Embryonic facial prominence (tissue), 1 donor: ENCODE results near the gene SEC14L5.

Source experiments
- DNase-seq: peaks from one replicate; pipeline ENCODE4 v3.0.0-alpha.2; 2016; ENCODE audit errors: extremely low spot score

Gene SEC14L5

GRCh38 chr16:4957720-4958509, at the start of gene SEC14L5:
Gene SEC14L5, plus strand, starts transcription at chr16:4958330. Its CDS starts 994 bp downstream, at chr16:4959324.
- peak; percentile 82 for DNase-seq

GRCh38 chr16:4908854-4909401, 49.2 kb upstream of the SEC14L5 start:
- DNase-seq = no peak

GRCh38 chr16:4909825-4910224, 48.3 kb upstream of the SEC14L5 start:
- no peak for DNase-seq

GRCh38 chr16:4910828-4911227, 47.3 kb upstream of the SEC14L5 start:
- DNase-seq = no peak

- DNase-seq = no peak
These were observed 46.2 kb upstream of the SEC14L5 start for GRCh38 chr16:4911970-4912386.

- no peak for DNase-seq
These were observed 44.9 kb upstream of the SEC14L5 start for GRCh38 chr16:4913130-4913773.

GRCh38 chr16:4913774-4914525, 44.2 kb upstream of the SEC14L5 start:
- no peak for DNase-seq

- no peak for DNase-seq
These were observed 43.5 kb upstream of the SEC14L5 start for GRCh38 chr16:4914528-4915225.

GRCh38 chr16:4915226-4915761, 42.8 kb upstream of the SEC14L5 start:
- no peak for DNase-seq

GRCh38 chr16:4917117-4917516, 41.0 kb upstream of the SEC14L5 start:
- no peak for DNase-seq

- DNase-seq = no peak
These were observed 39.3 kb upstream of the SEC14L5 start for GRCh38 chr16:4918781-4919251.

- no peak for DNase-seq
These were observed 37.3 kb upstream of the SEC14L5 start for GRCh38 chr16:4920826-4921225.

GRCh38 chr16:4922721-4923342, 35.3 kb upstream of the SEC14L5 start:
- DNase-seq = no peak

- no peak for DNase-seq
These were observed 34.3 kb upstream of the SEC14L5 start for GRCh38 chr16:4923853-4924252.

GRCh38 chr16:4924593-4925292, 33.4 kb upstream of the SEC14L5 start:
- no peak for DNase-seq

- no peak for DNase-seq
These were observed 32.9 kb upstream of the SEC14L5 start for GRCh38 chr16:4925293-4925607.

GRCh38 chr16:4925791-4926190, 32.3 kb upstream of the SEC14L5 start:
- no peak for DNase-seq

- DNase-seq = no peak
These were observed 31.2 kb upstream of the SEC14L5 start for GRCh38 chr16:4926928-4927327.

- no peak for DNase-seq
These were observed 30.5 kb upstream of the SEC14L5 start for GRCh38 chr16:4927661-4928060.

GRCh38 chr16:4928227-4928626, 29.9 kb upstream of the SEC14L5 start:
- DNase-seq = no peak
